Hepatocyte (in vitro differentiated cells): ENCODE measurements around the gene ARHGAP12. TPM values are rescaled to one million over a fixed set of nuclear protein-coding genes. Genes with fewer than 3 reads are reported as not detected.

ENCODE experiments used
- DNase-seq: peaks from one replicate; pipeline ENCODE4 v3.0.0-alpha.2; 2016; ENCODE audit warnings: low spot score
- H2AFZ ChIP-seq: fragments of 200-600 bp; sonication (generic); 2 replicates; pipeline ENCODE4 v1.6.0; 2016; ENCODE audit warnings: antibody characterized with exemption, mild to moderate bottlenecking
- H3K27ac ChIP-seq: fragments of 200-600 bp; sonication (generic); 2 replicates; pipeline ENCODE4 v1.5.1; 2016; ENCODE audit warnings: mild to moderate bottlenecking
- H3K27me3 ChIP-seq: fragments of 200-600 bp; sonication (generic); 2 replicates; pipeline ENCODE4 v1.6.1; 2016
- H3K36me3 ChIP-seq: fragments of 200-600 bp; sonication (generic); replicated peaks from 2 replicates; pipeline ENCODE4 v1.5.1; 2016; ENCODE audit warnings: low read depth; ENCODE audit not compliant: insufficient read depth
- H3K4me1 ChIP-seq: fragments of 200-600 bp; sonication (generic); 2 replicates; pipeline ENCODE4 v1.5.1; 2016; ENCODE audit warnings: mild to moderate bottlenecking, moderate library complexity; ENCODE audit not compliant: insufficient read depth
- H3K4me2 ChIP-seq: fragments of 200-600 bp; sonication (generic); 2 replicates; pipeline ENCODE4 v1.6.0; 2016
- H3K4me3 ChIP-seq: fragments of 200-600 bp; sonication (generic); 2 replicates; pipeline ENCODE4 v1.5.1; 2016; ENCODE audit warnings: mild to moderate bottlenecking
- H3K79me2 ChIP-seq: fragments of 200-600 bp; sonication (generic); 2 replicates; pipeline ENCODE4 v1.6.0; 2017; ENCODE audit warnings: mild to moderate bottlenecking
- H3K9me2 ChIP-seq: fragments of 200-600 bp; sonication (generic); replicated peaks from 2 replicates; pipeline ENCODE4 v1.6.0; 2017; ENCODE audit warnings: mild to moderate bottlenecking; ENCODE audit not compliant: insufficient read depth
- H3K9me3 ChIP-seq: fragments of 200-600 bp; sonication (generic); 2 replicates; pipeline ENCODE4 v1.5.1; 2016; ENCODE audit warnings: low read depth, mild to moderate bottlenecking
- H4K20me1 ChIP-seq: fragments of 200-600 bp; sonication (generic); 2 replicates; pipeline ENCODE4 v1.6.0; 2016; ENCODE audit warnings: mild to moderate bottlenecking; ENCODE audit not compliant: insufficient read depth, poor library complexity, severe bottlenecking
- EZH2 ChIP-seq: fragments of 200-600 bp; sonication (generic); IDR thresholded peaks from 2 replicates; pipeline ENCODE4 v1.6.1; 2016; ENCODE audit warnings: antibody characterized with exemption, mild to moderate bottlenecking, borderline replicate concordance
- EZH2phosphoT487 ChIP-seq: fragments of 200-600 bp; sonication (generic); IDR thresholded peaks from one replicate; pipeline ENCODE4 v1.6.1; 2018; ENCODE audit warnings: antibody characterized with exemption, mild to moderate bottlenecking, low read depth, moderate library complexity; ENCODE audit not compliant: unreplicated experiment, severe bottlenecking
- WGBS: methylation state at CpG from one replicate; pipeline ENCODE4 v1.1.6; 2016; ENCODE audit warnings: low lambda C conversion rate; ENCODE audit errors: missing lambda C conversion rate; 5-methylcytosine and 5-hydroxymethylcytosine counted together
- polyA plus RNA-seq: library from polyadenylated mRNA; unstranded; fragments of >200 nt; fragmentation: Nextera tagmentation; extraction: Ambion mirVana; gene quantifications from 2 replicates; pipeline ENCODE4 v1.2.1, GENCODE V29; 2016
- total RNA-seq: library from RNA; depleted of rRNA; stranded (reverse); fragments of >200 nt; gene quantifications from 2 replicates; pipeline ENCODE4 v1.2.3, GENCODE V29; 2014
- TF ChIP-seq, protein P1 (sequence below): fragments of 200-600 bp; sonication (generic); IDR thresholded peaks from 2 replicates; pipeline ENCODE4 v1.5.1; 2016; ENCODE audit warnings: antibody characterized with exemption, mild to moderate bottlenecking; ENCODE audit not compliant: poor library complexity

Gene ARHGAP12
- total and polyA plus RNA-seq, 2 experiments from 2014 or later, result 16.4 to 55.6 TPM

DNA sequence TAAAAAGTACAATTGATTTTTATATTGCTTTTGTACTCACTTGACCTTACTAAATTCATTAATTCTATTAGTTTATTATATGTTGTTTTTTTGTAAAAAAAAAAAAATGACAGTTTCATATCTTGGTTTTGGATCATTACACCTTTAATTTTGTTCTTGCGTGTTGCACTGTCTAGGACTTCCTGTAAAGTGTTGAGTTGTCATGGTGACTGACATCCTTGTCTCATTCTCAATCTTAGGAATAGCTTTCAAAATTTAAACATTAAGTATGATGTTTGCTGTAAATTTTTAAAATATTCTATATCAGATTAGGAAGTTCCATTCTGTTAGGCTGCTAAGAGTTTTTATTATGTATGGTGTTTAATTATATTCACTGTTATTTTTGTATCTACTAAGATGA lies 139.1 kb downstream of the ARHGAP12 start:
- Histone ChIP-seq H3K9me3 (no peaks in the 10 kb centered on the region), H4K20me1 (no peaks in the 10 kb centered on the region), H3K79me2 (no peaks in the 10 kb centered on the region), H3K36me3 (no peaks in the 10 kb centered on the region), H3K9me2 (no peaks in the 10 kb centered on the region), H3K27me3 (no peaks in the 10 kb centered on the region), H2AFZ (no peak overlapping the region), H3K4me3 (no peak overlapping the region), H3K27ac (no peak overlapping the region), H3K4me1 (no peaks in the 10 kb centered on the region), H3K4me2 (no peak overlapping the region)
- DNase-seq, result no peak
- TF ChIP-seq EZH2phosphoT487 (no peak), EZH2 (no peak)
- 90% methylated on average over 1 of the region's 1 CpG for WGBS

GRCh38 chr10:31782701-31783100 lies 145.9 kb downstream of the ARHGAP12 start:
- Histone ChIP-seq H3K9me2 (no peaks in the 10 kb centered on the region), H3K4me1 (no peaks in the 10 kb centered on the region), H3K4me2 (no peak overlapping the region), H4K20me1 (no peaks in the 10 kb centered on the region), H3K27ac (no peak overlapping the region), H2AFZ (no peak overlapping the region), H3K4me3 (no peak overlapping the region), H3K79me2 (no peaks in the 10 kb centered on the region), H3K27me3 (no peaks in the 10 kb centered on the region), H3K36me3 (no peaks in the 10 kb centered on the region), H3K9me3 (no peaks in the 10 kb centered on the region)
- DNase-seq, result no peak
- TF ChIP-seq, protein P1, sequence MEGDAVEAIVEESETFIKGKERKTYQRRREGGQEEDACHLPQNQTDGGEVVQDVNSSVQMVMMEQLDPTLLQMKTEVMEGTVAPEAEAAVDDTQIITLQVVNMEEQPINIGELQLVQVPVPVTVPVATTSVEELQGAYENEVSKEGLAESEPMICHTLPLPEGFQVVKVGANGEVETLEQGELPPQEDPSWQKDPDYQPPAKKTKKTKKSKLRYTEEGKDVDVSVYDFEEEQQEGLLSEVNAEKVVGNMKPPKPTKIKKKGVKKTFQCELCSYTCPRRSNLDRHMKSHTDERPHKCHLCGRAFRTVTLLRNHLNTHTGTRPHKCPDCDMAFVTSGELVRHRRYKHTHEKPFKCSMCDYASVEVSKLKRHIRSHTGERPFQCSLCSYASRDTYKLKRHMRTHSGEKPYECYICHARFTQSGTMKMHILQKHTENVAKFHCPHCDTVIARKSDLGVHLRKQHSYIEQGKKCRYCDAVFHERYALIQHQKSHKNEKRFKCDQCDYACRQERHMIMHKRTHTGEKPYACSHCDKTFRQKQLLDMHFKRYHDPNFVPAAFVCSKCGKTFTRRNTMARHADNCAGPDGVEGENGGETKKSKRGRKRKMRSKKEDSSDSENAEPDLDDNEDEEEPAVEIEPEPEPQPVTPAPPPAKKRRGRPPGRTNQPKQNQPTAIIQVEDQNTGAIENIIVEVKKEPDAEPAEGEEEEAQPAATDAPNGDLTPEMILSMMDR, result no peak
- no peak for TF ChIP-seq EZH2
- TF ChIP-seq EZH2phosphoT487, result no peak
- 42% methylated on average over 2 of the region's 2 CpGs for WGBS

DNA sequence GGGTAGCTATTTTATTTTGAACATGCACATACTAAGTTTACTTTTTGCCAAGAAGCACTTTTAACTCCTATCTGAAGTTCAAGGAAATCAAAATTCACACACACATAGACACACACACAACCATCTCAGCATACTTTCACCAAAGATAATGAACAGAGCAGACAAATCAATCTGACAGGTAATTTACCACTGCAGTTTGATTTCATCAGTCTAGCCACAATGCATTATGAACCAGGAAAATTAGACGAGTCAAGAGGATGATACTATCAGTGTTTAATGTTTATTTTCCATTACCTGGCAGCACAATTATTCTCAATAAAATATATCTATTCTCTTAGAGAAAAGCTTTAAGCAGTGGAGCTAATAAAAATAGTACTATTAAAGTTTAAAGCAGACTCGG lies 147.9 kb downstream of the ARHGAP12 start:
- no peaks in the 10 kb centered on the region for H3K27me3 ChIP-seq
- H3K9me2 ChIP-seq, result no peaks in the 10 kb centered on the region
- H3K36me3 ChIP-seq, result no peaks in the 10 kb centered on the region
- DNase-seq, result no peak
- no peaks in the 10 kb centered on the region for H3K9me3 ChIP-seq
- no peaks in the 10 kb centered on the region for H3K4me1 ChIP-seq
- H3K4me3 ChIP-seq, result no peak overlapping the region
- WGBS, result 79% methylated on average over 2 of the region's 2 CpGs
- no peak overlapping the region for H3K27ac ChIP-seq
- no peaks in the 10 kb centered on the region for H3K79me2 ChIP-seq
- TF ChIP-seq EZH2phosphoT487 (no peak), EZH2 (no peak)
- TF ChIP-seq, protein P1, result no peak
- H4K20me1 ChIP-seq, result no peaks in the 10 kb centered on the region
- H2AFZ ChIP-seq, result no peak overlapping the region
- H3K4me2 ChIP-seq, result no peak overlapping the region

DNA sequence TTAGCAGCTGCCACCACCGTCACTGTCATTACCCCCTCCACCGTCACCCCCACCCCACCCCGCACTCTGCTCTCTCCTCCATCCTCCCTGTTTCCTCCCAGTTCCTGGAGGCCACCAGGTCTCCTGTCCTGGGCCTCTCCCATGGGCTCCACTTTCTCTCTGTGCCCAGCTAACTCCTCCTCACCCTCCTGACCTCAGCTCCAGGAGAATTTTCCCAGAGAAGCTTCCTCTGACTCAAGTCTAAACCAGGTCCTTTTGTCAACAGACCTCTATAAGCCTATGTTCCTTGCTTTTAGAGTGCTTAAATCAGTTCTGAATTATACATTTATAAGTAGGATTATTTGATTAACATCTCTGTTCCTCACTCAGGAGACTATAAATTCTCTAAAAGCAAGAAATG lies 150.0 kb downstream of the ARHGAP12 start:
- no peaks in the 10 kb centered on the region for H3K27me3 ChIP-seq
- H3K9me3 ChIP-seq, result no peaks in the 10 kb centered on the region
- no peak overlapping the region for H3K27ac ChIP-seq
- DNase-seq, result no peak
- H4K20me1 ChIP-seq, result no peaks in the 10 kb centered on the region
- H3K4me3 ChIP-seq, result no peak overlapping the region
- no peak overlapping the region for H2AFZ ChIP-seq
- TF ChIP-seq EZH2, result no peak
- TF ChIP-seq EZH2phosphoT487, result no peak
- TF ChIP-seq, protein P1, result no peak
- no peaks in the 10 kb centered on the region for H3K9me2 ChIP-seq
- no peaks in the 10 kb centered on the region for H3K36me3 ChIP-seq
- WGBS, result 100% methylated on average over 1 of the region's 3 CpGs
- H3K79me2 ChIP-seq, result no peaks in the 10 kb centered on the region
- H3K4me1 ChIP-seq, result peaks cover 12% of the 10 kb centered on the region
- H3K4me2 ChIP-seq, result no peak overlapping the region
